Eye (tissue), 1 donor: ENCODE results near the gene RPTOR.
A peak's percentile ranks its signal among the peaks of the same experiment; 100 is the strongest.

Source experiments
- DNase-seq: peaks from one replicate; pipeline ENCODE4 v3.0.0-alpha.2; 2015

Gene RPTOR

DNA sequence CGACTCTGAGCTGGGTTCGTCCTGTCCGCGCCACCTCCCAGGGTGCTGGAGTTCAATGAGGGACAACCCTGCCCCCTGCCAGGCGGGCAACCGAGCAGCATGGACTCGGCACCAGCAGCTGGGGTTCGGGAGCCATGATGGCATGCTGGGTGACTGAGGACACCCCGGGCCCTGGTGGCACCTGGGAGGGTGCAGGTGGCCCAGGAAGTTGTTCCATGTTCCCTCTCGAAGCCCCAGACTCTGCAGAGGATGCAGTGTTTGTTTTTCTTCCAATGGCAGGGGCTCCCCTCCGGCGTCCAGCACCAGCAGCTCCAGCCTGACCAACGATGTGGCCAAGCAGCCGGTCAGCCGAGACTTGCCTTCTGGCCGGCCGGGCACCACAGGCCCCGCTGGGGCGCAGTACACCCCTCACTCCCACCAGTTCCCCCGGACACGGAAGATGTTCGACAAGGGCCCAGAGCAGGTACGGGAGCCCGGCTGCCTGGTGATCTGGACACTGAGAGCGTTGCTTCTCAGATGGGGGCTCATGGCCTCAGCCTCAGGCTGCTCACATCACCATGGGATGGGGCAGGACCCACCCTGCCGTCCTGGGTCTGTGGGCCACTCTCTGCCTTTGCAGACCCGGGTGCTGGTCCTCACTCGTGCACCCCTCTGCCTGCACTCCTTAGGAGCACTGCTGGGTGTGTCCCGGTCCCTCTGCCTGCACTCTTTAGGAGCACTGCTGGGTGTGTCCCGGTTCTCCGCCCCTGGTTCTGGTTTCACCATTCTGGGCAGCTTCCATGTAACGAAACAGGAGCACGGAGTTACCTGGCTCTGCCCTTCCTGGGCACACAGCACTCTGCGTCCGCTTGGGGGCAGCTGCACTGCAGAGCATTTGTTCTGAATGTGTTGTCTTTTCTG lies 378.8 kb downstream of the RPTOR start:
- DNase-seq, result no peak

DNA sequence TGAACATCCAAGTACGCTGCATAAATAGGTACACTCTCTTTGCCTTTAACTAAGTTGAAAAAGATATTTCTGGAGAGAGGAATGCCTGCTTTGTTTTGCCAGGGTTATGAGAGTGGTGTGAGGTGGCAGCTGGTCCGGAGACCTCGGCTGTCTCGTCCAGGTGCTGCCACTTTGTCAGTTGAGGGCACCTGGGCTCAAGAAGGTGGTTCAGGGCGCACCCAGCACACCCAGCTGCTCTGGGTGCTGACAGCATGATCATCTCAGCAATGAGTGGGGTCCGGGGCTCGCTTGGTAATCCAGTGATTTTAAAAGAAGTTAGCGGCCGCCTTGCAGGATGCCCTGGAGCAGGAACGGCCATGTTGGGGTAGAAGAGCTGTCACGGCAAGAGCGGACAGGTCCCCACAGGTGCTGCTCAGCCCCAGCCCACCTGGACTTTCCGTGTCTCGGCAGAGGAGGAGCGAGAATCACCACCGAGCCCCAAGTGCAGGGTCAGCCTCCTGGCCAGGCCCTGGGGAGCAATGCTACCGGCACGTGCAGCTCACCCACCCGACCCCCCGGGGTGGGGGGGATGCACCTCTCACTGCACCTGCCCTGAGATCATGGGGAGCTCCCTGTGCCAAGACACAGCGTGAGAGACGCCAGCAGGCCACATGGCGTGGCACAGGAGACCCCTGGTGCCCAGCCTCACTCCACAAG lies 379.6 kb downstream of the RPTOR start:
- DNase-seq, result no peak

DNA sequence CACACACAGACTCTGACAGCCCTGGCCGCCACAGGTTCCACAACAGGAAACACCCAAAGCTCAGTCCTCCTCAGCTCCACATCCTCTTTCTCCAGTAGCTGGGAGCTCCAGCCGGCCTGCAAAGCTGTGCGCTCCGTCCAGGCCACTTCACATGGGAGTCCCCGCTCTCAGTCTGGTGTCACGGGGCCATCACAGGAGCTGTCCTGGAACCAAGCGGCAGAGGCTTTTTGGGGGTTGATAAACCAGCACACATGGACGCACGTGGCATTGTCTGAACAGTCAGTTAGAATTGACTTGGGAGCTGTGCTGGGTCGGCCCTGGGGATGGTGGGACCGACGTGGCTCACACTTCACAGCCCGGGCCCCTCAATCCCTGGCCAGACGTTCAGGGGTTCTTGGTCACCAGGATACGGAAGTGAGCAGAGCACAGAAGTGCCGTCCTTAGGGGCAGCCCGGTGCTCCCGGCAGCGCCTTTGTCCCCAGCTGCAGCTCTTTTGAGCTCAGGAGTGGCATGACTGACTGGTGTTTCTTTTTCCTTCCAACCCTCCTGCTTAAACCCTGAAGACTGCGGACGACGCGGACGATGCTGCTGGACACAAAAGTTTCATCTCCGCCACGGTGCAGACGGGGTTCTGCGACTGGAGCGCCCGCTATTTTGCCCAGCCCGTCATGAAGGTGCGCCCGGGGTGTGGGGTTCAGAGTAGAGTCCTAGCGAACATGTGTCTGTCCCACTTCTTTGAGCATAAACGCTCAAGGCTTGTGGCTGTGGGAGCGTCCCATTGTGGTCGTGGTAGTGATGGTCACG lies 380.4 kb downstream of the RPTOR start:
- DNase-seq, result no peak

- DNase-seq, result peak; percentile 30
These were observed 381.2 kb downstream of the RPTOR start for GRCh38 chr17:80925688-80926335.

DNA sequence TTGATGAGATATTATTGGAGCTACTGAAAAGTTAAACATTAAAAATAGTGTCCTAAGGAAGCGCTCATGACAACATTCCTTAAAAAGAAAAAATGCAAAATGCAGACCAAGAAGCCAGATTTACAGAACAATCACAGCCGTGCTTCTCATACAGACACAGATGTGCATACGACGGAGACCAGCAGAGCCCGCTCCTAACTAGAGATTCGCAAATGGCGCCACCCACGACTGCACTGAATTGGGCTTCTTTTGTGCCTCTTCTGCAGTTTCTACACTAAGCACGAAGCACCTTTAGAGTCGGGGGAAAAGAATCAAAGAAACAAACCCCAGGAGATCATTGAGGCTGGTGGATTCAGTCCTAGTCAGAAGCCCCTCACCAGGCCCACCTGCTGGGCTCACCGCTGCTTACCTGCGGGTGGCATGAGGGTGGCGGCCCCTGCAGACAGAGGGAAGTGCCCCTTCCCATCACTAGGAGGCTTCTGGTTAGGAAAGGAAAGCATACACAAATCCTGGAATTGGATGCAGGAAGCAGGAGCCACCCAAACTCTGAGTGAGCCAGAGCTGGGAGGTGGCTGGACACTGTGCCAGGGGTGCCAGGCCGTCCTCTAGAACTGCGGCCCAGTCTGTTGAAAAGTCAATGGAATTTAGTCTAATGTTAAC lies 382.1 kb downstream of the RPTOR start:
- DNase-seq, result no peak

GRCh38 chr17:80927791-80928216 lies 383.2 kb downstream of the RPTOR start:
- peak; percentile 49 for DNase-seq

GRCh38 chr17:80929449-80929848 lies 384.8 kb downstream of the RPTOR start:
- DNase-seq, result no peak

GRCh38 chr17:80930335-80931279 lies 386.0 kb downstream of the RPTOR start:
- DNase-seq, result no peak

GRCh38 chr17:80931421-80932265 lies 387.0 kb downstream of the RPTOR start:
- peak; percentile 94 for DNase-seq

GRCh38 chr17:80935526-80935925 lies 390.9 kb downstream of the RPTOR start:
- DNase-seq, result no peak

DNA sequence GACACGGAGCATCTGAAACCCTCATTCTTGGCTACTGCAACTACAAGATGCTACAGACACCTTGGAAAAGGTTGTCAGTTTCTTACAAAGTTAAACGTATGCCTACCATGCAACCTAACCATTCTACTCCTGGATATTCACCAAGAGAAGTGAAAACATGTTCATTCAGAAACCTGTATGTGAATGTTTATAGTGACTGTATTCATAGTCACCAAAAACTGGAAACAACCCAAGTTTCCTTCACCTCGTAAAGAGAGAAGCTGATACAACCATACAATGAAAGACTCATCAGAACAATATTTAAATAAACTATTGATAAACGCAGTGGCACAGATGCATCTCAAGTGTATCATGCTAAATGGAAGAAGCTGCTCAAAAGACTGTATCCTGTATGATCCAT lies 391.6 kb downstream of the RPTOR start:
- no peak for DNase-seq

DNA sequence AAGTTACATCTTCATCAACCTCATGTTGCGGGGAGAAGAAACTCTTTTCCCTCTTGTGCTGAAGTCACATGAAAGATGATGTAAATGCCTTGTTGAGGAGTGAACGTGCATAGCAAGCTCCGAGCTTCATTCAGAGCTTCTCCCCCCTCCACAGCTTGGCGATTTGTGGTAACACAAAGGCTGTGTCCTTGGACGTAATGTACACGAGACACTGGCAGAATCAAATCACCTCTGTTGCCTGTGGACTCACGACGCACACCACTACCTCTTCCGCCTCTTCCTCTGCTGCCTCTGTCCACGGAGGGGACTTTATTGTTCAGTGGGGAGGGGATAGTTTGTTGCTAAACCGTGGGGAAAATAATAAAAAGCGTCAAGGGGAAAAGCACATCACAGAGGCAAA lies 392.1 kb downstream of the RPTOR start:
- peak; percentile 26 for DNase-seq

GRCh38 chr17:80937462-80938381 lies 393.1 kb downstream of the RPTOR start:
- peak; percentile 24 for DNase-seq

DNA sequence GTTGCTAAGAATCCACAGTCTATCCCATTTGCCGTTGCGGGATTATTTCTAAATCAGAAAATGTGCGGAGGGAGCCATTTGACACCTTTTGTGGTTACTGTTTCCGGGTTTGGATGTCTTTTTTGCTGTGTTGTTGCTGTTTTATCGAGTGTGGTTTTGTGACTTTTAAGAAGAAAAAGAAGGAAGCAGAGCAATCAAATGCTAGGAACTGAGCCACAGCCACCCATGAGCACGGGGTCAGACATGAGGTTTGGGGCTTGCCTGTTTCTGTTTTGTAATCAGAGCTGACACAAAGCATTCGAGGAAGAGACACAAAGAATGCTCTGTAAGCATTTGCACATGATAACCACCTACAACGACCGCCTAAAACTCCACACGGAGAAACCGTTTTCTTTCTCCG lies 393.9 kb downstream of the RPTOR start:
- peak; percentile 23 for DNase-seq

- peak; percentile 28 for DNase-seq
These were observed 394.8 kb downstream of the RPTOR start for GRCh38 chr17:80939151-80940145.

GRCh38 chr17:80940171-80941123 lies 395.8 kb downstream of the RPTOR start:
- DNase-seq, result no peak
